ENCODE measurements around the gene ALDH1L2. TPM values are rescaled to one million over a fixed set of nuclear protein-coding genes. Genes with fewer than 3 reads are reported as not detected.
A peak's percentile ranks its signal among the peaks of the same experiment; 100 is the strongest.

The ALDH1L2 gene
- total RNA-seq, 1 donor from 2014 or later = 69.2 TPM

DNA sequence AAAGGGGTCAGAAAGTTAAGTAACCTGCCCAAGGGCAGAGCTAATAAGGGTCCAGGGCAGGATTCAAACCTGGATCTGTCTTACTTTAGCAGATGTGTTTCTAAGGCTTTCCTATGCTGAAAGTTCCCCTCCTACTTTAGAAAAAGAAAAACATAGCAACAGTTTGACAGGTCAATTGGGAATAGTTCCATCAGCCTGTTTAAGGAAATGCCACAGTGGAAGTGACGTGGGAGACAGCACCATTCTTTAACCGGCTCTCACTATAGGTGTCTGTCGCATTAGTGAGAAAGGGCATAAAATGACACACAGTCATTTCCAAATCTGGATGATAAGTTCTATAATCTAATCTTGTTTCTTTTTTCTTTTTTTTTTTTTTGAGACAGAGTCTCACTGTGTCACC, 7.3 kb downstream of the ALDH1L2 start:
- peaks cover 2% of the 10 kb centered on the region for H3K9me3 Mint-ChIP-seq (ENCODE audit: unreplicated experiment)
- Histone ChIP-seq H3K4me2 (ENCODE audit: low read length) (no peak overlapping the region), H3K27me3 (ENCODE audit: insufficient read depth, low read length) (no peaks in the 10 kb centered on the region), H3K79me2 (ENCODE audit: insufficient read depth, low read length) (peaks cover 3% of the 10 kb centered on the region), H3K4me1 (ENCODE audit: insufficient read depth, low read length) (no peaks in the 10 kb centered on the region), H2AFZ (ENCODE audit: low read depth, low read length) (no peak overlapping the region), H3K4me3 (ENCODE audit: insufficient read depth, low read depth, low read length) (no peak overlapping the region), H3K36me3 (ENCODE audit: insufficient read depth, low read length) (no peaks in the 10 kb centered on the region), H3K9me3 (ENCODE audit: insufficient read depth, low read depth, low read length) (no peaks in the 10 kb centered on the region), H3K9ac (ENCODE audit: low read length) (no peak overlapping the region), H3K27ac (ENCODE audit: low read depth, low read length) (no peak overlapping the region), H4K20me1 (ENCODE audit: insufficient read depth, low read length) (peaks cover 17% of the 10 kb centered on the region)
- H3K4me3 Mint-ChIP-seq (ENCODE audit: unreplicated experiment) = no peak overlapping the region
- peaks cover 15% of the 10 kb centered on the region for H3K4me1 Mint-ChIP-seq (ENCODE audit: low read depth, unreplicated experiment)
- H3K27me3 Mint-ChIP-seq (ENCODE audit: low read depth, unreplicated experiment) = no peaks in the 10 kb centered on the region
- H3K27ac Mint-ChIP-seq (ENCODE audit: unreplicated experiment) = no peak overlapping the region
- no peak for DNase-seq (ENCODE audit: low read depth)
- TF ChIP-seq, protein P1, sequence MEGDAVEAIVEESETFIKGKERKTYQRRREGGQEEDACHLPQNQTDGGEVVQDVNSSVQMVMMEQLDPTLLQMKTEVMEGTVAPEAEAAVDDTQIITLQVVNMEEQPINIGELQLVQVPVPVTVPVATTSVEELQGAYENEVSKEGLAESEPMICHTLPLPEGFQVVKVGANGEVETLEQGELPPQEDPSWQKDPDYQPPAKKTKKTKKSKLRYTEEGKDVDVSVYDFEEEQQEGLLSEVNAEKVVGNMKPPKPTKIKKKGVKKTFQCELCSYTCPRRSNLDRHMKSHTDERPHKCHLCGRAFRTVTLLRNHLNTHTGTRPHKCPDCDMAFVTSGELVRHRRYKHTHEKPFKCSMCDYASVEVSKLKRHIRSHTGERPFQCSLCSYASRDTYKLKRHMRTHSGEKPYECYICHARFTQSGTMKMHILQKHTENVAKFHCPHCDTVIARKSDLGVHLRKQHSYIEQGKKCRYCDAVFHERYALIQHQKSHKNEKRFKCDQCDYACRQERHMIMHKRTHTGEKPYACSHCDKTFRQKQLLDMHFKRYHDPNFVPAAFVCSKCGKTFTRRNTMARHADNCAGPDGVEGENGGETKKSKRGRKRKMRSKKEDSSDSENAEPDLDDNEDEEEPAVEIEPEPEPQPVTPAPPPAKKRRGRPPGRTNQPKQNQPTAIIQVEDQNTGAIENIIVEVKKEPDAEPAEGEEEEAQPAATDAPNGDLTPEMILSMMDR (IDR thresholded peaks at IDR 0.05; ENCODE audit: insufficient read depth, low read depth, low read length) = no peak
- no peak for TF ChIP-seq EZH2 (IDR thresholded peaks at IDR 0.05; ENCODE audit: insufficient read depth, low read length)
- FAIRE-seq = no peak
- peaks cover 14% of the 10 kb centered on the region for H3K36me3 Mint-ChIP-seq (ENCODE audit: low read depth, unreplicated experiment)

DNA sequence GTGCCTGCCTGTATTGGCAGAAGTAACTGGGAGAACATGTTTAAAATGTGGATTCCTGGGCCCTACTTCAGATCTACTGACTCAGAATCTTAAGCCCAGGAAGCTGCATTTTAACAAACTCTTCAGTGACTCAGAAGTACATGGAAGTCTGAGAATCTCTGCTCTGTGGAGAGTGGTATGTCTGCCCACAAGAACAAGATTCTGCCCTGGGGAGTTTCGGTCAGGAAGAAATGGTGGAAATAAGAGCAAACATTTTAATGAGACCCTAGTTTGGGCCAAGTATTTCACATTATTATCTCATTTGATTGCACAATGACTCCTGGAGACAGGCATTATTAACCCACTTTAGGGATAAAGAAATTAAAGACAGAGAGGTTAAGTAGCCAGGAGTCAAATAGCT, 8.2 kb downstream of the ALDH1L2 start:
- H3K4me2 ChIP-seq (ENCODE audit: low read length) = no peak overlapping the region
- DNase-seq (ENCODE audit: low read depth) = peak; percentile 73
- no peak overlapping the region for H3K9ac ChIP-seq (ENCODE audit: low read length)
- H3K27ac ChIP-seq (ENCODE audit: low read depth, low read length) = no peak overlapping the region
- H3K4me3 Mint-ChIP-seq (ENCODE audit: unreplicated experiment) = no peak overlapping the region
- H3K27me3 ChIP-seq (ENCODE audit: insufficient read depth, low read length) = no peaks in the 10 kb centered on the region
- H3K36me3 ChIP-seq (ENCODE audit: insufficient read depth, low read length) = no peaks in the 10 kb centered on the region
- peaks cover 14% of the 10 kb centered on the region for H3K36me3 Mint-ChIP-seq (ENCODE audit: low read depth, unreplicated experiment)
- peaks cover 2% of the 10 kb centered on the region for H3K9me3 Mint-ChIP-seq (ENCODE audit: unreplicated experiment)
- H3K4me3 ChIP-seq (ENCODE audit: insufficient read depth, low read depth, low read length) = no peak overlapping the region
- TF ChIP-seq EZH2 (IDR thresholded peaks at IDR 0.05; ENCODE audit: insufficient read depth, low read length) = no peak
- TF ChIP-seq, protein P1 (IDR thresholded peaks at IDR 0.05; ENCODE audit: insufficient read depth, low read depth, low read length) = no peak
- peaks cover 17% of the 10 kb centered on the region for H4K20me1 ChIP-seq (ENCODE audit: insufficient read depth, low read length)
- H2AFZ ChIP-seq (ENCODE audit: low read depth, low read length) = no peak overlapping the region
- no peaks in the 10 kb centered on the region for H3K27me3 Mint-ChIP-seq (ENCODE audit: low read depth, unreplicated experiment)
- no peaks in the 10 kb centered on the region for H3K79me2 ChIP-seq (ENCODE audit: insufficient read depth, low read length)
- FAIRE-seq = no peak
- no peaks in the 10 kb centered on the region for H3K4me1 ChIP-seq (ENCODE audit: insufficient read depth, low read length)
- no peaks in the 10 kb centered on the region for H3K9me3 ChIP-seq (ENCODE audit: insufficient read depth, low read depth, low read length)
- H3K4me1 Mint-ChIP-seq (ENCODE audit: low read depth, unreplicated experiment) = peaks cover 11% of the 10 kb centered on the region
- peak overlapping the region; percentile 2 for H3K27ac Mint-ChIP-seq (ENCODE audit: unreplicated experiment)

DNA sequence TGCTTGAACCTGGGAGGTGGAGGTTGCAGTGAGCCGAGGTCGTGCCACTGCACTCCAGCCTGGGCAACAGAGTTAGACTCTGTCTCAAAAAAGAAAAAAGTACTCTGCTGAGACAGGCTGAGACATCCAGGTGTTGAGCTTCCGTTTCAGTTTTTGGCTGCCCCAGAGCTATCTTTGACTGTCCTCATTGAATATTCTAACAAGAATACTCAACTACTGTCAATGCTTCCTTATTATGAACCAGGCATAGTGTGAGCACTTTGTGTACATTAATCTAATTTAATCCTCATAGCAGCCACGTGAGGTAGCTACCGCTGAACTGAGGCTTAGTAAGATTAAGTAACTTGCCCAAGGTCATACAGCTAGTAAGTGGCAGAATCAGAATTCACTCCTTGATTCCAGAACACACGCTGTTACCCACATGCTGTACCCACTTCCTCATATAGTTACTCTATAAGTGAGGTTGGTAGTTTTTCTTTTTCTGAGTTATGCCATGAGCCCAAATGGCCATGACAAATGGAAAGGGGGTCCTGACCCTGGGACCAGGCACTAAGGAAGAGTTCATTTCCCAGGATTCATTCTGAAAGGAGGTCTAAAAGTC, 11.3 kb downstream of the ALDH1L2 start:
- Histone ChIP-seq H3K4me1 (ENCODE audit: insufficient read depth, low read length) (no peaks in the 10 kb centered on the region), H3K79me2 (ENCODE audit: insufficient read depth, low read length) (no peaks in the 10 kb centered on the region), H3K27me3 (ENCODE audit: insufficient read depth, low read length) (no peaks in the 10 kb centered on the region), H4K20me1 (ENCODE audit: insufficient read depth, low read length) (peaks cover 9% of the 10 kb centered on the region), H3K9ac (ENCODE audit: low read length) (no peak overlapping the region), H3K27ac (ENCODE audit: low read depth, low read length) (no peak overlapping the region), H3K4me3 (ENCODE audit: insufficient read depth, low read depth, low read length) (no peak overlapping the region), H2AFZ (ENCODE audit: low read depth, low read length) (no peak overlapping the region), H3K36me3 (ENCODE audit: insufficient read depth, low read length) (peaks cover 21% of the 10 kb centered on the region), H3K9me3 (ENCODE audit: insufficient read depth, low read depth, low read length) (no peaks in the 10 kb centered on the region), H3K4me2 (ENCODE audit: low read length) (no peak overlapping the region)
- no peak for FAIRE-seq
- Mint-ChIP-seq H3K9me3 (ENCODE audit: unreplicated experiment) (peaks cover 2% of the 10 kb centered on the region), H3K4me1 (ENCODE audit: low read depth, unreplicated experiment) (peaks cover 9% of the 10 kb centered on the region), H3K4me3 (ENCODE audit: unreplicated experiment) (no peak overlapping the region), H3K27me3 (ENCODE audit: low read depth, unreplicated experiment) (no peaks in the 10 kb centered on the region), H3K36me3 (ENCODE audit: low read depth, unreplicated experiment) (peaks cover 27% of the 10 kb centered on the region), H3K27ac (ENCODE audit: unreplicated experiment) (no peak overlapping the region)
- no peak for DNase-seq (ENCODE audit: low read depth)
- TF ChIP-seq, protein P1 (IDR thresholded peaks at IDR 0.05; ENCODE audit: insufficient read depth, low read depth, low read length) = no peak
- TF ChIP-seq EZH2 (IDR thresholded peaks at IDR 0.05; ENCODE audit: insufficient read depth, low read length) = no peak

Data from astrocyte (in vitro differentiated cells and primary cell).